ENCODE measurements around the gene COLEC11.
A peak's percentile ranks its signal among the peaks of the same experiment; 100 is the strongest.
"Not testable (repeated sequence)": the region's sequence is repeated elsewhere in the genome, so short reads cannot be mapped to it uniquely, and the experiment has no call there.

The COLEC11 gene

DNA sequence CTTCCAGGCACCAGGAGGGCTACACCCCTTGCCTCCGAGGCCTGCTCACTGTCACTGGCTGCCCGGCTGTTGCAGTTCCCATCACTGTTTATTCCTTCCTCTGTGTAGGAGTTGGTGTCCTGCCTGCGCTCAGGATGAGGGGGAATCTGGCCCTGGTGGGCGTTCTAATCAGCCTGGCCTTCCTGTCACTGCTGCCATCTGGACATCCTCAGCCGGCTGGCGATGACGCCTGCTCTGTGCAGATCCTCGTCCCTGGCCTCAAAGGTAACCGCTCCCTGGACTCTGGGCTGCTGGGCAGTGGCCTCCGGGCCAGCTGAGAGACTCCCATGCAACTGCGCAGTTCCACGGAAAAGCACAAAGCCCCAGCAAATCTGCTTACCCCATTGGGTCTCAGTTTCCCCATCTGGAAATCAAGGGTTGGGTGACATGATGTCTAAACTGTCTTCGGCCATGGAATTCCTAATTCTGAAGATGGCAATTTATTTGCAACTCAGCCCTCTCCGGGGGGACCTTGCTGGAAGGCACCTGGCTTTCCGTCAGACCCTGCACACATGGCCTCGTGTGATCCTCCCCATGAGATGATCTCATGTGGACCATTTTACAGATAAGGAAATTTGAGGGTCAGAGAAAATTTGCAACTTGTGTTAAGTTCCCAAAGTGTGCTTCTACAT lies 9.4 kb downstream of the COLEC11 start:
- peak; percentile 29 for DNase-seq (ENCODE audit: low spot score)
- in situ Hi-C loops (cut with MboI; ENCODE audit: low sequenced_read_pairs, unreplicated experiment): no loop called here
- TF ChIP-seq, protein P1, sequence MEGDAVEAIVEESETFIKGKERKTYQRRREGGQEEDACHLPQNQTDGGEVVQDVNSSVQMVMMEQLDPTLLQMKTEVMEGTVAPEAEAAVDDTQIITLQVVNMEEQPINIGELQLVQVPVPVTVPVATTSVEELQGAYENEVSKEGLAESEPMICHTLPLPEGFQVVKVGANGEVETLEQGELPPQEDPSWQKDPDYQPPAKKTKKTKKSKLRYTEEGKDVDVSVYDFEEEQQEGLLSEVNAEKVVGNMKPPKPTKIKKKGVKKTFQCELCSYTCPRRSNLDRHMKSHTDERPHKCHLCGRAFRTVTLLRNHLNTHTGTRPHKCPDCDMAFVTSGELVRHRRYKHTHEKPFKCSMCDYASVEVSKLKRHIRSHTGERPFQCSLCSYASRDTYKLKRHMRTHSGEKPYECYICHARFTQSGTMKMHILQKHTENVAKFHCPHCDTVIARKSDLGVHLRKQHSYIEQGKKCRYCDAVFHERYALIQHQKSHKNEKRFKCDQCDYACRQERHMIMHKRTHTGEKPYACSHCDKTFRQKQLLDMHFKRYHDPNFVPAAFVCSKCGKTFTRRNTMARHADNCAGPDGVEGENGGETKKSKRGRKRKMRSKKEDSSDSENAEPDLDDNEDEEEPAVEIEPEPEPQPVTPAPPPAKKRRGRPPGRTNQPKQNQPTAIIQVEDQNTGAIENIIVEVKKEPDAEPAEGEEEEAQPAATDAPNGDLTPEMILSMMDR (IDR thresholded peaks at IDR 0.05; ENCODE audit: borderline replicate concordance, control extremely low read depth, extremely low read depth, insufficient read depth, missing control alignments): no peak

DNA sequence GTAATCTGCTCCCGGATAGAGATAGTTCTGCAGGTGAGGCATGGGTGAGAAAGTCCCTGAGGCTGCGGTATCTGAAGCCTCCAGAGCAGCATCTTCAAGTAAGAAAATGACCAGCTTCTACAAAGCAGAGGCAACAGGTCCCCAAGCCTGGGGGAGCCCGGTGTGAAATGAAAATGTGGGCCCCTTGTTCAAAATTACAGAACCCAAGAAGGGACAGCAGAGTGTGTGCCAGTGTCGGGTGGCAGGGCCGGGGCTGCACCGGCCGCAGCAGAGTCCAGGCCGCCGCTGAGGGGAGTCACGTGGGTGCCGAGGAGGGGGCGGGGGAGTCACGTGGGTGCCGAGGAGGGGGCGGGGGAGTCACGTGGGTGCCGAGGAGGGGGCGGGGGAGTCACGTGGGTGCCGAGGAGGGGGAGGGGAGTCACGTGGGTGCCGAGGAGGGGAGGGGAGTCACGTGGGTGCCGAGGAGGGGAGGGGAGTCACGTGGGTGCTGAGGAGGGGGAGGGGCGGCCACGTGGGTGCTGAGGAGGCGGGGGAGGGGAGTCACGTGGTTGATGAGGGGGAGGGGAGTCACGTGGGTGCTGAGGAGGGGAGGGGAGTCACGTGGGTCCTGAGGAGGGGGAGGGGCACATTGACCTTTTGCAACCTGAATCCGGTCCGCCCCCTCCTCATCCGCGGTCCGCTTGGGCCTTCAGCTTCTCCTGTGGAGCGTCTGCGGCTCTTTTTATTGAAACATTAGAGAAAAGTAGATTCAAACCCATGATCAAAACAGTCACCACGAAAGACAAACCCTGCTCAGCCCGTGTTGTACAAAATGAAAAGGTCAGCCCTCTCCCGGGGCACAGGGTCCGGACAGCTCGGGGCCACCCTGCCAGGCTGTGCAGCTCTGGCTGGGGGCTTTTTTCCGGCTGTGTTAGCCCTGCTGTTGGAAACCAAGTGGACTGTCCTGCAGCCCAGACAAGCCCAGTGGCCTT lies 10.4 kb downstream of the COLEC11 start:
- TF ChIP-seq, protein P1 (IDR thresholded peaks at IDR 0.05; ENCODE audit: borderline replicate concordance, control extremely low read depth, extremely low read depth, insufficient read depth, missing control alignments): no peak
- in situ Hi-C loops (cut with MboI; ENCODE audit: low sequenced_read_pairs, unreplicated experiment): no loop called here
- peak; percentile 80 for DNase-seq (ENCODE audit: low spot score)

DNA sequence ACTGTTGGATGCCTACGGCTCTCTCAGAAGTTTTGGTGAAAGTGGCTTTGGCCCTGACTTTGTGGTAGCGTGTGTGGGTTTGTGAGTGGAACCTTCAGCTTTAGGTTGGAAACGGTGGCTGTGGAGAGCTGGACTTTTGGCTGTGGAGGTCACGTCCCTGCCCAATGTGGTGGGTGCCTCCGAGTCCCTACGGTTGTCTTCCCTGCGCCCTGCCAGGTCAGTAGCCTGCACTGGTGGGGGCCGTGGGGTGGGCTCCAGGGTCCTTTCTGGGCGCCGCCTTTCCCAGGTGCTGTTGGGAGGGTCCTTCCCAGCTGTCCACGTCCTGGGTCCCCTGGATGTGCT lies 11.1 kb downstream of the COLEC11 start:
- in situ Hi-C loops (cut with MboI; ENCODE audit: low sequenced_read_pairs, unreplicated experiment): no loop called here
- DNase-seq (ENCODE audit: low spot score): no peak
- TF ChIP-seq, protein P1 (IDR thresholded peaks at IDR 0.05; ENCODE audit: borderline replicate concordance, control extremely low read depth, extremely low read depth, insufficient read depth, missing control alignments): no peak

DNA sequence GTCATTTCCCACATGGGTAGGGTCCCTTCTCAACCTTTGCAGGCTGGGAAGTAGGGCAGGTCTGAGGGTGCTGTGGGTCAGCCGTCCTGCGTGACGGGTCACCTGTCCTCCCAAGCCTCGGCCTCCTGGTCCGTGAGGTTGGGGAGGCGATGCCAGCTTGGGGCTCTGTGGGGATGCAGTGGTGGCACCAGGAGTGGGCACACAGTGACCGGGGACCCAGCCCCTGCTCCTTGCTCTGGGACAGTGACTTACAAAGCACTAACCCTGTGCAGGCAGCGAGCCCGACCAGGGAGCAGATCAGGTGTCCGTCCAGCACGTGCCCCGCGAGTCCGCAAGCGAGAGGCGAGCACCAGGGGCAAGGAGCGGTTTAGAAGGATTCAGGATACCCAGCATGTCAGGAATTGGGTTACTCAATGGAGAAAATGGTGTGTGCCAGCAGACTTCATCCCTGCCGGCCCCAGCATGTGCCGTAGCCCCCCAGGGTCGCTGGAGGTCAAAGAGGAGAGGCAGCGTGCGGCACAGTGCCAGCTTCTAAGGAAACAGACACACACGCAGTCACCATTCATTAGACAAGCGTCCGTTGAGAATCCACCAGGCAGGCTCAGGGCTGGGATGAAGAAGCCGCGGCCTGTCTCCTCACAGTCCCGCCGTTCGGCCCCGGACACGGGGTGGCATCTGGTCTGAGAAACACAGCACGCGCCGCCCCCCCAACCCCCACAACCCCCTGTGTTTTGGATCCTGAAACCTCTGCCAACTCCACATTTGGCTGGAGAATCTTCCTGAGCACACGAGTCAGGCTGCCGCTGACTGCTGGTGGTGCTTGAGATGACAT lies 11.7 kb downstream of the COLEC11 start:
- DNase-seq (ENCODE audit: low spot score): peak; percentile 29
- TF ChIP-seq, protein P1 (IDR thresholded peaks at IDR 0.05; ENCODE audit: borderline replicate concordance, control extremely low read depth, extremely low read depth, insufficient read depth, missing control alignments): no peak

DNA sequence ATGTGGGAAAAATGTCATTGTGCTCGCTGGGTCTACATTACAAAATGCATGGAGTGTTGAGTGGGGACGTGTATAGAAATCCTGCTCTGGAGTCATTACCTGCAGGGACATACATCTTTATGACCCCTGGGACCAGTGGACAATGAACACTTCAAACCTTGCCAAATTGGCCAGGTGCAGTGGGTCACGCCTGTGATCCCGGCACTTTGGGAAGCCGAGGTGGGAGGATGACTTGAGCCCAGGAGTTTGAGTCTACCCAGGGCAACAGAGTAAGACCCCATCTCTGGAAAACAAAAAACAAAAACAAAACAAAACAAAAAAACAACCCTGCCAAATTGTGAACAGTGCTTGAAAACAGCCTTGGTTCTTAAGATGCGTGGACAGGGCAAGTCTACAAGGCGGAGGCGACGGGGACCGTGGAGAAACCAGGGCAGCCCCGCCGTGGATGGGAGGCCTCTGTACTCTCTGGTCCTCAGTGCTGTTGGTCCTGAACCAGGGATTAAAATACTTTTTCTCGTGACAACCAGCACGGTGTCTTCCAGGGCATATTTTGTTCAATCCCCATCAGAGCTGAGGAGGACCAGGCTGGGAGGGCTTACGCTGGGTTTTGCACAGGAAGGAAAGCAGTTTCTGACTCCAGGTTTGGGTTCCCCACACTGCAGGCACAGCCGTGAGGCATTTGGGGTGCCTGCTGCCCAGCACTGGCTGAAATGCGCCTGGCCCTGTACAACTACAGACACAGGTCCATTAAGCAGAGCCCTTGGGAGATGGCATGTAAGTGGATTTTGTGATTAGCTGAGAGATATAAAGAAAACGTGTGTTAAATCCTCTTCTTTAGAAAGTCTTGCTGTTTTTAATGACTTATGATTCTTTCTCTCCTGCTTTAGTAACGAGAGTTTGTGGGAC lies 13.7 kb downstream of the COLEC11 start:
- in situ Hi-C loops (cut with MboI; ENCODE audit: low sequenced_read_pairs, unreplicated experiment): no loop called here
- TF ChIP-seq, protein P1 (IDR thresholded peaks at IDR 0.05; ENCODE audit: borderline replicate concordance, control extremely low read depth, extremely low read depth, insufficient read depth, missing control alignments): no peak
- DNase-seq (ENCODE audit: low spot score): peak; percentile 9

More for the DNA sequence above, 11.7 kb downstream of the COLEC11 start:
- in situ Hi-C loops (cut with MboI; ENCODE audit: low sequenced_read_pairs, unreplicated experiment): no loop called here

DNA sequence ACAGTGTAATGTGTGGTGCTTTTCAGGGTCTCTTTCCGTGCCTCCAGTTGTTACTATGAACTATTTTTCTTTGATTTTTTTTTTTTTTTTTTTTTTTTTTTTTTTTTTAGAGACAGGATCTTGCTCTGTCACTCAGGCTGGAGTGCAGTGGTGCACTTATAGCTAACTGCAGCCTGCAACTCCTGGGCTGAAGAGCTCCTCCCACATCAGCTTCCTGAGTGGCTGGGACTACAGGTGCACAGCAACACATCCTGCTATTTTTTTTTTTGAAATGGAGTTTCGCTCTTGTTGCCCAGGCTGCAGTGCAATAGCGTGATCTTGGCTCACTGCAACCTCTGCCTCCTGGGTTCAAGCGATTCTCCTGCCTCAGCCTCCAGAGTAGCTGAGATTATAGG lies 14.4 kb downstream of the COLEC11 start:
- DNase-seq (ENCODE audit: low spot score); in situ Hi-C loops (cut with MboI; ENCODE audit: low sequenced_read_pairs, unreplicated experiment): not testable (repeated sequence)
